Measurements from ENCODE around the gene ZAR1L. TPM values are rescaled to one million over a fixed set of nuclear protein-coding genes. Genes with fewer than 3 reads are reported as not detected.

The ZAR1L gene
- polyA plus RNA-seq, 2 of the 4 experiments (the other 2 are of a cell fraction) = not detected

DNA sequence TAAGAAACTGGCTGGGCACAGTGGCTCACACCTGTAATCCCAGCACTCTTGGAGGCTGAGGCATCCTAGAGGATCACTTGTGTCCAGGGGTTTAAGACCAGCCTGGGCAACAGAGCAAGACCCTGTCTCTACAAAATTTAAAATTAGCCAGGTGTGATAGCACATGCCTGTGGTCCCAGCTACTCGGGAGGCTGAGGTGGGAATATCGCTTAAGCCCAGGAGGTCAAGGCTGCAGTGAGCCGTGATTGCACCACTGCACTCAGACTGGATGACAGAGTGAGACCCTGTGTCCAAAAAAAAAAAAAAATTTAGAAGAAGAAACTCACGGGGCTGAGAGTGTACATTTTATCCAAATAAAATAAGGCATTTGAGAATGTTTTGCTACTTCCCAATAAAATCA is 58.9 kb downstream of the ZAR1L start (continued):
- TF ChIP-seq, protein P1, sequence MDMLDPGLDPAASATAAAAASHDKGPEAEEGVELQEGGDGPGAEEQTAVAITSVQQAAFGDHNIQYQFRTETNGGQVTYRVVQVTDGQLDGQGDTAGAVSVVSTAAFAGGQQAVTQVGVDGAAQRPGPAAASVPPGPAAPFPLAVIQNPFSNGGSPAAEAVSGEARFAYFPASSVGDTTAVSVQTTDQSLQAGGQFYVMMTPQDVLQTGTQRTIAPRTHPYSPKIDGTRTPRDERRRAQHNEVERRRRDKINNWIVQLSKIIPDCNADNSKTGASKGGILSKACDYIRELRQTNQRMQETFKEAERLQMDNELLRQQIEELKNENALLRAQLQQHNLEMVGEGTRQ (IDR thresholded peaks at IDR 0.05) = no peak
- TF ChIP-seq FOXS1 (CRISPR knock-in tag; IDR thresholded peaks at IDR 0.05) = no peak
- TF ChIP-seq FOSB (CRISPR knock-in tag; IDR thresholded peaks at IDR 0.05) = no peak
- no peak for TF ChIP-seq SREBF2 (IDR thresholded peaks at IDR 0.05)
- TF ChIP-seq, protein P2, sequence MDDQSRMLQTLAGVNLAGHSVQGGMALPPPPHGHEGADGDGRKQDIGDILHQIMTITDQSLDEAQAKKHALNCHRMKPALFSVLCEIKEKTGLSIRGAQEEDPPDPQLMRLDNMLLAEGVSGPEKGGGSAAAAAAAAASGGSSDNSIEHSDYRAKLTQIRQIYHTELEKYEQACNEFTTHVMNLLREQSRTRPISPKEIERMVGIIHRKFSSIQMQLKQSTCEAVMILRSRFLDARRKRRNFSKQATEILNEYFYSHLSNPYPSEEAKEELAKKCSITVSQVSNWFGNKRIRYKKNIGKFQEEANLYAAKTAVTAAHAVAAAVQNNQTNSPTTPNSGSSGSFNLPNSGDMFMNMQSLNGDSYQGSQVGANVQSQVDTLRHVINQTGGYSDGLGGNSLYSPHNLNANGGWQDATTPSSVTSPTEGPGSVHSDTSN (IDR thresholded peaks at IDR 0.05) = no peak
- TF ChIP-seq HDAC2 (IDR thresholded peaks at IDR 0.05) = no peak
- TF ChIP-seq MYC (IDR thresholded peaks at IDR 0.05; ENCODE audit: borderline replicate concordance, low read length) = no peak
- no peak for TF ChIP-seq TFCP2L1 (CRISPR knock-in tag; IDR thresholded peaks at IDR 0.05)
- TF ChIP-seq ZSCAN20 (CRISPR knock-in tag; IDR thresholded peaks at IDR 0.05) = no peak
- TF ChIP-seq JUN (IDR thresholded peaks at IDR 0.05) = no peak

DNA sequence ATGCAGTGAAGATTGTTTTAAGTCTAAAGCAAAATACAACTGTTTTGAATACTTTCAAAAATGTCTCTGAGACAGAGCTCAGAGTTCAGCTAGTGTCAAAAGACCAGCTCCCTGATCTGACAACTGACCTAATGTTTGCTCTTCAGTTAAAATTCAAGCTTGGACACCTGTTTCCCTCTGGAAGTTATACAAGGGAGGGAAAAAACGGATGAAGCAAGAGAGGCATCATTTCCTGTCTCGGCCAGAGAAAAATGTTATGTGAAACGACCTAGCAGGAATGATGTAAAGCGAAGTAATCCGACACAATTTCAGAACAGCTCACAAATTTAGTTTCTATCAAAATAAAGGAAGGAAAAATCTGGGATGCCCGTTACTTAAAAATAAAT is 59.4 kb downstream of the ZAR1L start:
- CTCF ChIA-PET = interaction anchor here (1.0 to 2.1 kb wide), 2 partner anchors 9 to 10 kb away, joined by 3 to 5 read pairs; no protein-coding TSS in a partner anchor
- ATAC-seq (no peak), FAIRE-seq (no peak), DNase-seq (ENCODE audit: low read depth in 1 of 2, low spot score in 1 of 2) (no peak)
- 29% methylated on average over 6 of the region's 6 CpGs for WGBS (ENCODE audit: missing lambda C conversion rate)
- POLR2A ChIA-PET = no interaction called here
- no peak for TF ChIP-seq ZSCAN20 (CRISPR knock-in tag; IDR thresholded peaks at IDR 0.05)
- no peak for TF ChIP-seq JUNB (IDR thresholded peaks at IDR 0.05)
- H3K27ac ChIP-seq = no peak overlapping the region
- H3K4me1 ChIP-seq = no peaks in the 10 kb centered on the region
- H3K4me3 ChIP-seq = no peak overlapping the region
- peak overlapping the region; percentile 26; the same call in 1 of the 3 replicates for H3K4me2 ChIP-seq
- no peaks in the 10 kb centered on the region for H3K9me3 ChIP-seq

DNA sequence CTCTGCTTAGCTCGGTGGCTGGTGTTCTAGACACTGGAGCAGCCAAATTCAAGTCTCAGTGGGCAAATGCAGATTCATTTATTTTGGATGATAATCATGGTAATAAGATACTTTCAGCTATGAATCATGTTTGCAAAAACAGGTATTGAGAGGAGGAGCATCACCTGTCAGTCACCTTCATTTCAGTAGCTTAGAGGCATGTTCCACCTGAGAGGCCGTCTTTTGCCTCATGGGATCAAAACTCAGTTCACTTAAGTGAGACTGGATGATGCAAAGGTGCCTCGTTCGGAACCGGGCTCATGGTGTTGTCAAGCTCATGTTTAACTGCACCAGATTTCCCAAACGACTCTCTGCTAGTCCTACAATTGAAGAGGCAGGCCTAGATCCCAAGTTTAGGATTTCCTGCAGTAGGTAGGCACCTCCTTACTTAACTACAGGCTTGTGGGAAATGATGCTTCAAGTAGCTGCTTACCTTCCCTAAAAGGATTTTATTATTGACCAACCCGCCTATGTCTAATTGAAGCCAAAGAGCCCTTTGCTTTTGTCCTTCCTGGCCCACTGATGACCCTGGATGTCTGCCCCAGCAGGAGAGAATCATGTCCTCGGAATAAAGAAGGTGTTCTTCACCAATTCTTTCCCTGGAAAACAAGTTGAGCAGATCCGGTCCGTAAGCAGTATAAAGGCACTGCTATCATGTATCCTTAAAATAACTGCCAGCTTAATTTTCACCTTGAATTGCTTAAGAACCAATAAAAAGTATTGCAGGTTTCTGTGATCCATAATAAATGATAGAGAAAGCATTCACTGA is 60.0 kb downstream of the ZAR1L start:
- H3K4me3 ChIP-seq = no peak overlapping the region
- CTCF ChIA-PET = interaction anchor here (1.0 to 2.1 kb wide), 3 partner anchors 8 to 10 kb away, joined by 3 to 6 read pairs (median 5); no protein-coding TSS in a partner anchor
- POLR2A ChIA-PET = no interaction called here
- no peak for TF ChIP-seq KDM1A (IDR thresholded peaks at IDR 0.05; ENCODE audit: low read depth)
- FAIRE-seq = no peak
- H3K4me1 ChIP-seq = no peaks in the 10 kb centered on the region
- no peak for ATAC-seq
- H3K27ac ChIP-seq = no peak overlapping the region
- 69% methylated on average over 10 of the region's 10 CpGs for WGBS (ENCODE audit: missing lambda C conversion rate)
- no peak for DNase-seq (ENCODE audit: low read depth in 1 of 2, low spot score in 1 of 2)
- peak overlapping the region; percentile 26; the same call in 1 of the 3 replicates for H3K4me2 ChIP-seq
- H3K9me3 ChIP-seq = no peaks in the 10 kb centered on the region

DNA sequence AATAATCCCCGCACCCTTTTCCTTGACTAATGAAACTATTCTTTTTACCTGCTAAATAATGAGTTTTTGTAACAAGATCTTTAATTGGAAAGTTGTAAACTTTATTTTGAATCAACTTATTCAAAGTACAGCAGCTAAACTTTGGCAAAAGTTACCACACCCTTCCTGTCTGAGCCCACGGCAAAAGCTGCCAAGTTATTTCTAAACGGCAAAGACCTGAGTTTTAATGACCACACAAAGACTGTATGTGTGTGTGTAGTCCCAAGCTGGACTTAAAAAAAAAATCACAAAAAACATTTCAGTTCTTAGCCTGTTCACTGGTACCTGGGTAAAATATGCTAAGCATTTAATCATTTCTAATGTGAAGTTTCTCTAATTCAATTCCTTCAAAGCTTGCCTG is 60.7 kb downstream of the ZAR1L start:
- POLR2A ChIA-PET = no interaction called here
- no peak for DNase-seq (ENCODE audit: low read depth in 1 of 2, low spot score in 1 of 2)
- no peak for ATAC-seq
- no peak overlapping the region for H3K4me2 ChIP-seq
- CTCF ChIA-PET = interaction anchor here (1.2 to 2.1 kb wide), 2 partner anchors 9 to 11 kb away, joined by 5 to 6 read pairs; no protein-coding TSS in a partner anchor
- FAIRE-seq = no peak
- TF ChIP-seq ZNF302 (CRISPR knock-in tag; IDR thresholded peaks at IDR 0.05) (no peak), JUNB (IDR thresholded peaks at IDR 0.05) (no peak), ZC3H11A (IDR thresholded peaks at IDR 0.05) (no peak), CHD2 (IDR thresholded peaks at IDR 0.05; ENCODE audit: low read length, partially characterized antibody) (no peak), EP300 (IDR thresholded peaks at IDR 0.05) (no peak), HDAC2 (IDR thresholded peaks at IDR 0.05) (no peak), CHD4 (IDR thresholded peaks at IDR 0.05; ENCODE audit: borderline replicate concordance) (no peak), KDM1A (IDR thresholded peaks at IDR 0.05; ENCODE audit: low read depth) (no peak), FOSL2 (IDR thresholded peaks at IDR 0.05) (no peak), FOSL2 (CRISPR knock-in tag; IDR thresholded peaks at IDR 0.05) (no peak), CBX2 (IDR thresholded peaks at IDR 0.05; ENCODE audit: borderline replicate concordance, low read depth) (no peak)
- TF ChIP-seq, protein P3, sequence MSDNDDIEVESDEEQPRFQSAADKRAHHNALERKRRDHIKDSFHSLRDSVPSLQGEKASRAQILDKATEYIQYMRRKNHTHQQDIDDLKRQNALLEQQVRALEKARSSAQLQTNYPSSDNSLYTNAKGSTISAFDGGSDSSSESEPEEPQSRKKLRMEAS (IDR thresholded peaks at IDR 0.05) = no peak
- TF ChIP-seq, protein P4, sequence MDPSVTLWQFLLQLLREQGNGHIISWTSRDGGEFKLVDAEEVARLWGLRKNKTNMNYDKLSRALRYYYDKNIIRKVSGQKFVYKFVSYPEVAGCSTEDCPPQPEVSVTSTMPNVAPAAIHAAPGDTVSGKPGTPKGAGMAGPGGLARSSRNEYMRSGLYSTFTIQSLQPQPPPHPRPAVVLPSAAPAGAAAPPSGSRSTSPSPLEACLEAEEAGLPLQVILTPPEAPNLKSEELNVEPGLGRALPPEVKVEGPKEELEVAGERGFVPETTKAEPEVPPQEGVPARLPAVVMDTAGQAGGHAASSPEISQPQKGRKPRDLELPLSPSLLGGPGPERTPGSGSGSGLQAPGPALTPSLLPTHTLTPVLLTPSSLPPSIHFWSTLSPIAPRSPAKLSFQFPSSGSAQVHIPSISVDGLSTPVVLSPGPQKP (IDR thresholded peaks at IDR 0.05; ENCODE audit: low read depth, low read length) = no peak
- TF ChIP-seq, protein P5, sequence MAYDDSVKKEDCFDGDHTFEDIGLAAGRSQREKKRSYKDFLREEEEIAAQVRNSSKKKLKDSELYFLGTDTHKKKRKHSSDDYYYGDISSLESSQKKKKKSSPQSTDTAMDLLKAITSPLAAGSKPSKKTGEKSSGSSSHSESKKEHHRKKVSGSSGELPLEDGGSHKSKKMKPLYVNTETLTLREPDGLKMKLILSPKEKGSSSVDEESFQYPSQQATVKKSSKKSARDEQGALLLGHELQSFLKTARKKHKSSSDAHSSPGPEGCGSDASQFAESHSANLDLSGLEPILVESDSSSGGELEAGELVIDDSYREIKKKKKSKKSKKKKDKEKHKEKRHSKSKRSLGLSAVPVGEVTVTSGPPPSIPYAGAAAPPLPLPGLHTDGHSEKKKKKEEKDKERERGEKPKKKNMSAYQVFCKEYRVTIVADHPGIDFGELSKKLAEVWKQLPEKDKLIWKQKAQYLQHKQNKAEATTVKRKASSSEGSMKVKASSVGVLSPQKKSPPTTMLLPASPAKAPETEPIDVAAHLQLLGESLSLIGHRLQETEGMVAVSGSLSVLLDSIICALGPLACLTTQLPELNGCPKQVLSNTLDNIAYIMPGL (CRISPR knock-in tag; IDR thresholded peaks at IDR 0.05; ENCODE audit: borderline replicate concordance) = no peak
- TF ChIP-seq, protein P6, sequence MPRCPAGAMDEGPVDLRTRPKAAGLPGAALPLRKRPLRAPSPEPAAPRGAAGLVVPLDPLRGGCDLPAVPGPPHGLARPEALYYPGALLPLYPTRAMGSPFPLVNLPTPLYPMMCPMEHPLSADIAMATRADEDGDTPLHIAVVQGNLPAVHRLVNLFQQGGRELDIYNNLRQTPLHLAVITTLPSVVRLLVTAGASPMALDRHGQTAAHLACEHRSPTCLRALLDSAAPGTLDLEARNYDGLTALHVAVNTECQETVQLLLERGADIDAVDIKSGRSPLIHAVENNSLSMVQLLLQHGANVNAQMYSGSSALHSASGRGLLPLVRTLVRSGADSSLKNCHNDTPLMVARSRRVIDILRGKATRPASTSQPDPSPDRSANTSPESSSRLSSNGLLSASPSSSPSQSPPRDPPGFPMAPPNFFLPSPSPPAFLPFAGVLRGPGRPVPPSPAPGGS (IDR thresholded peaks at IDR 0.05) = no peak
- no peaks in the 10 kb centered on the region for H3K9me3 ChIP-seq
- 78% methylated on average over 3 of the region's 3 CpGs for WGBS (ENCODE audit: missing lambda C conversion rate)
- no peaks in the 10 kb centered on the region for H3K4me1 ChIP-seq
- no peak overlapping the region for H3K27ac ChIP-seq
- H3K4me3 ChIP-seq = no peak overlapping the region

Data from A549 (cell line).